GM21717 (cell line): Measurements from ENCODE around the gene MEG3.

Experiments used
- ATAC-seq: cut with Tn5 transposase; IDR thresholded peaks from one replicate; pipeline ENCODE4 v1.9.1; 2021; ENCODE audit warnings: mild to moderate bottlenecking, moderate library complexity; ENCODE audit not compliant: unreplicated experiment

MEG3 gene

DNA sequence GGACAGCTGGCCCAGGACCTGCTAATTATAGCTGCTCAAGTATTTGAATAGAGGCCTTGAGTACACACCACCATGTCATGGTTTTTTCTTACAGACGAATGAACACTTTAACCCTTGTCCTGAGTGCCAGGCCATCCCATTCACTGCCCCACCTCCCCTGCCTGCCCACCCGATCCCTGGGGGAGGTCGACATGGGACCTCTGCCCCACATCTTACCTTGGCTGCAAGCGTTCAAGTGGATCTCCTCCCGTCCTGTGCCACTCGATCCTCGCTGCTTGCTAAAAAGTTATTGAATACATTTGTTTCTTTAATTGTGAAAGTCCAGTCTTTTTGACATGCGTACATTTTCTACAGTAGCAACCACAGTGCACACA lies 67.3 kb downstream of the MEG3 start:
- ATAC-seq, result no peak

DNA sequence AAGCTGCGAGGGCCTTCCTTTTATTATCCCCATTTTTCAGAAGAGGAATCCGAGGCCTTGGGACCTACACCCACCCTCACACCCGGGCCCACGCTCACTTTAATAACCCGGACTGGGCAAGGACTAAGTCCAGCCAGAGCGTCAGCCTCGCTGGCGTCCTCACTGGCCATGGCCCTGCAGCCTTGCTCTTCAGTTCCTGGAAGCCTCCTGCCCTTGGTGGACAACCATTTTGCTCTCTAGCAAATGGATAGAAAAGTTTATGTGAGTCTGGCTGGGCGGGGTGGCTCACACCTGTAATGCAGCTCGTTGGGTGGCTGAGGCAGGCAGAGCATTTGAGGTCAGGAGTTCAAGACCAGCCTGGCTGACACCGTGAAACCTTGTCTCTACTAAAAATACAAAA lies 67.8 kb downstream of the MEG3 start:
- no peak for ATAC-seq

DNA sequence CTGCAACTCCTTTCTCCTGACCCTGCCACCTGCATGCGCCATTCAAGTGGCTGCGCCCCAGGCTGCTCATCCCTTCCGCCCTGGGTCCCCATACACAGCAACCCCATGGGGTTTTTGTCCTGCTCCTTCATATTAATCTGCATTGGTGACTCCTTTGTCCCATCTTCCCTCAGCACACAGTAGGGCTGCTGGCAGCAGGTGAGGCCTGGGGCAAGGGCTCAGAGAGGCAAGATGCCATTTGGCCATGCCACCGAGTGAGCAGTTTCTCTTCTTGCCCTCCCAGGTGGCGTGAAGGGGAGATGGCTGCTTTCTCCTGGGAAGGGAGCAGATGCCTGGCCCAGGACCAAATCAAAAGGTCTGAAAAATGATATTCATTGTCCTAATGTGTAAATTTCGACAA lies 68.5 kb downstream of the MEG3 start:
- ATAC-seq, result no peak

DNA sequence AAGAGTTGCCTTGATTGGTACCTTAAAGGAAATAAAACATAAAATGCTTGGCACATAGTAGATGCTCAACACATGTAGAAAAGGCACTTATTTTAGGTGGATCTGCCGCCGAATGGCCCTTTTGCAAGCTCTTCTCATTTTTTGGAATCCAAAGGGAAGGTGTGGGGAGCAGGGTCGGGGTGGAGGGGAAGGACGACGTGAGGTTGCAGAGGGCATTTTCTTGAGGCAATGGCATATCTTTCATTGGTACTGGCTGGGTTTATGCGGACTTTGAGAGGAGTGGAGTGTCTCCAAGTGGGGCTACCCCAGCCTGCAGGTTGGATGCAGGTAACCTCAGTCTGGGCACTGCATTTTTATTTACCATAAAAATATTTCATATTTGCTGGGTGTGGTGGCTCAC lies 69.5 kb downstream of the MEG3 start:
- ATAC-seq, result no peak

DNA sequence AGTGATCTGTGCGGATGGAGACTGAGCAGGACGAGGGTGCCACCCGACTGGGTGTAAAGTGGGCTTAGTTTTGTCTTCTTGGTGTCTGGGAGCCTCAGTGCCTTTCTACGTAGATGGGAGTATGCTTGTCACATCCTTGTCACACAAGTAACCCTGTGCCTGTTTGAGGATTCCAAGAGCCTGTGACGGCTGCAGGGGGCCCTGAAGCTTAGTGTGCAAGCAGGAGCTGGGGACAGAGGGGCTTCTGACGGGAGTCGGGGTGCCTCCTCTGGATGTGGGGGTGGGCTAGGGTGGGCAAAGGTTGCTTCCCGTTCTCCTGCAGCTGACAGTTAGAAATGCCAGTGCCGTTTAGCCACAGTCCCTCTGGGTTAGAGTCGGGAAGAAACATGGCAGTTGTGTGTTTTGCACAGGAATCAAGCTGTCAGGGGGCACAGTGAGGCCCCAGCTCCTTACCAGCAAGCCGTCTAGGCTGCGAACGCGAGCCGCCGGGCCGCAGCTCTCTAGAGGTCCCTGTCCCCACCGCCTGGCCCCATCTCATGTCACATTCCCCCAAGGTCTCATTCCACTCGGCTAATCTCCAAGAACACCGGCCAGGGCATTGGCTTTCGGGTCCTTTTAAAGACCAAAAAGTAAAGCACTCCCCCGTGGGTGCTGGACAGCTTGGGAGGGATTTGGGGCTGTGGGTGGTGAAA lies 70.6 kb downstream of the MEG3 start:
- no peak for ATAC-seq

DNA sequence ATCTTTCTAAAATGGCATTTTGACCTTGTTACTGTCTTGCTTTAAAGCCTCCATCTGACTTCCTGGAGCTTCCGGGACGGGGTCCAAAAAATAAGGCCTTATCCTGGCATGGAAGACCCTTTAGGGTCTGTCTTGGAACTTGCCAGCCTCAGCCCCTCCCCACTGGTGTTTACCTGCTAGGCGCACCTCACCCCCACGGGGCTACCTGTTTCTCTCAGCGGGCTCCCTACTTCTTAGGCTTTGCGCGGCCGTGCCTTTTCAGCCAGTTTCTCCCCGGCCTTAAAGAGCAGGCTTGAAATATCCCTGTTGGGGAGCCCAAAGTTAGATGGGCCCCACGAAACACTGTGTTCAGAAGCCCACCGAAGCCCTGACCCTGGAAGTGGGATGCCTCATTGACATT lies 72.5 kb downstream of the MEG3 start:
- no peak for ATAC-seq

DNA sequence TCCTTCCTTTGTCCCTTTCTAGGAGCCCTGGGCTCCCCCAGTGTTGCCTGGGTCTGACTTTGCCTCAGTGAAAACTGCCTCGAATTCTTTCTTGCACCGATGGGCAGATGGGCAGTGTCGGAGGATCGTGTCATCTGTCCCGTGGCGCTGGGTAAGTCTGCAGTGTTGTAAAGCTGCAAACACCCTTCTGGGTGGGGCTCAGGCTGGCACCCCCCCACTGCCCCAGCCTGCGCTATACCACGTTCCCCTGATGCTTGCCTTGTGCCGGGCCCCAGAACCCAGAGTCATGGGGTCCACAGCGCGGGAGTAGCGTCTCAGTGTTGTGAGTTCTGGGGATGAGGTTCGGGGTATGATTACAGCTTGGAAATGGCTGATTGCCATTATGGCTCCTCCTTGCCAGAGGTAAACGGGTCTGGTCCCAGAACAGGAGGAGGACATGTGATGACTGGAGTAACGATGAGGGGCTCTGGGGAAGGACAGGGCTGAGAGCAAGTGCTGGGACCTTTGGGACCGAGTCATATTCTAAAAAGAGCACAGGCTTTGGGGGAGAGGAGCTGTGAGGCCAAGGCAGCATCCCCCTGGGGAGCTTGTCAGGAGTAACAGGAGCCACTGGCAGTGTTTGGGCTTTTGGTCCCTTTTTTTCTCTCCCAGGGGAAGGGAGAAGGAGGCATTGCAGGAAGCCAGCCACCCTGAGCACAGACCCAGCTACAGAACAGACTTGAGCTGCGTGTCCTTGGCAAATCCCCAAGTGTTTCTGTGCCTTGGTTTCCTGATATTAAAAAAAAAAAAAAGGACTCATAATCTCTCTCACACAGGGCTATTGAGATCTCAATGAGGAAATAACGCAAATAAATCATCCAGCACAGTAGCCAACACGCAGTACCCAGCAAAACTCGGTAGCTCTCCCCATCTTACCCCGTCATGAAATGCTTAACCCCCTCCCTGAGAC lies 73.3 kb downstream of the MEG3 start:
- ATAC-seq, result no peak

DNA sequence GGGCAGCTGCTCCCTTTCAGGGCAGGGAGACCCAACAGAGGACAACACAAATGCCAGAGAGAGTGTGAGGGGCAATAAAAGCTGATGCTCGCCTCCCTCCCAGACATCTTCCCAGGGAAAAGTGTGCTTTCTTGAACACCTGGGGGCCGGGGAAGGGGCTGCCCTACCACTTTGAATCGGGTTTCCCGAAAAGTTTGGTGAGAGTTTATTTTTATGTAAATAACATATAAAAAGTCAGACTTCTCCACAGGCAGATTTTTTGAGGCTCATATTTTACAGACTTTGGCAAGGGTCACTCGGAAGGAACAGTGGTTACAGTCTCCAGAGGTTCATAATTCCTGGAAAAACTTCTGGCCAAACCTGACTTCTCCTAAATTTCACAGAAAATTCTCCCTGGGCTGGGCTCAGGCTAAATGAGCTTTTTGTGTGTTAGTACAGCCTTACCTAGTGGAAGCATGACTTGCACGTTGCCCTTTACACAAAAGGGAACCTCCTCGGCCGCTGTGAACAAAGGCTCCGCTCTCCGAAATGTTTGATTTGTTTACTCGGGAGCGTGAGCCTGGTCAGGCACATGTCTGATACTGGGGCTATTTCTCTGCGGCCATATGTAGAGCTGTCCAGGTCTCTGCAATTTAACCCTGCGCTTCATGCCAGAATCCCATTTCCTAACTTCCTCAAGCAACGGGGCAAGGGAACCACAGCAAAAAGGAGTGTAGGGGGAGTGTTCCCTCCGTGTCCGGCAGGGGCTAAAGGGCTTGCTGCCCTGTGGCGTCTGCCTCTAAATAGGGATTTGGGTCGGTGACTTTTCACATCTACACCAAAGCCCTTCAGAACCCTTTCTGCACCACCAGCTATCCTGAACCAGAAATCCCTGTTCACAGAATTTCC lies 74.2 kb downstream of the MEG3 start:
- no peak for ATAC-seq

DNA sequence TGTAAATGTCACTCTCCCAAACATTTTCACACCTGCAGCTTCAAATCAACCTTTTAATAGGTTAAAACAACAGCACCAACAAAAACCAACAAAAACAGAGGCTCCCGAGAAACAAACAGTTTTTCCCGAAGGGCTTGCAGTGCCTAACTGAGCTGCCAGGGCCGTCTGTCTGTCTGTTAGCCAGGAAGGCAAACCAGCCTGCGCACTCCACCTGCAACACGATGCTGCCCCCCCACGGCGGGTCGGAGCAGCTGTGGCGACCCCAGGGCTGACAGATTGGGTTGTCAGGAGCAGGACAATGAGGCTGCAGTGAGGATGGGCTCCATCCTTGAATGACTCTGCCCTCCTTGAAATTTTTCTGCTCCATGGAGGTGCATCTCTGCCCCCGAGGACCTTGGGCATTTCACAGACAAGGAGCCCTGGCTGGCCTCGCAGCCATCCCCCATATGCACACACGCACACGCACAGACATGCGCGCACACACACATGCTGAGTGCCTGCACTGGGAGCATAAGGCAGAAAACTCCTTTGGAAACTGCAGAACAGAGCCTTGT lies 75.0 kb downstream of the MEG3 start:
- ATAC-seq, result no peak

DNA sequence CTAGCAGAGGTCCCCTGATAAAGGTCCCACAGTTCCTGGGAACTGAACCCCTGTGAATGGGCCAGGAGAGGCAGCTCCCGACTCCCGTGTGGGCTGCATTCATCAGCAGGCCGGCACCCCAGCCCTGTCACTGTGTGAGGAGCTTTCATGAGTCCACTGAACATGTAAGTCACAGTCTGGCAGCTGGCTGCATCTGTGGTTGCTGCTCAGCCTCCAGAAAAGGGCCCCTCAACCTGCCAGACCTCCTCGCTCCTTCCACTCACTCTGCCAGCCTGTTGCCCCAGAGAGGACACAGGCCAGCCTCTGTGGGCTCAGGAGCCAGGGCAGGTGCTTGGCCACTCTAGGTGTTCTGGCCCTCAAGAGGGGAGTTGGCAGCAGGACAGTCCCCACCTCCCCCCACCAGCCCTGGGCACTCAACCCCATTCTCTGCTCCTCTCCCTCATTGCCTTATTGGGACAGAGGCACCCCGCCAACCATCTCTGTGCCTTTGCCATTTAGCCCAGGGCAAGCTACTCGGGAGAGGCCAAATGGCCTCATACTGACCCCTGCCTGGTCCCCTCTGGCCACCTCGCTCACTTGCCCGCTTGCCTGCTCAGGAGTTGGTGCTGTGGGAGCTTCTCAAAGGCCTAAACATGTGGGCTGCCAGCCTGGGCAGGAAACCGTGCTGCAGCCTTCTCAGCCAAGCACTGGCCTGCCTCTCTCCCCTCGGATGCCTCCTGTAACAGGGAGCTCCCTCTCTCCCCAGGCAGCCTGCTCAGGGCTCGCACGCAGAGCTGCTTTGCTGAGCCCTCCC lies 75.7 kb downstream of the MEG3 start:
- no peak for ATAC-seq

DNA sequence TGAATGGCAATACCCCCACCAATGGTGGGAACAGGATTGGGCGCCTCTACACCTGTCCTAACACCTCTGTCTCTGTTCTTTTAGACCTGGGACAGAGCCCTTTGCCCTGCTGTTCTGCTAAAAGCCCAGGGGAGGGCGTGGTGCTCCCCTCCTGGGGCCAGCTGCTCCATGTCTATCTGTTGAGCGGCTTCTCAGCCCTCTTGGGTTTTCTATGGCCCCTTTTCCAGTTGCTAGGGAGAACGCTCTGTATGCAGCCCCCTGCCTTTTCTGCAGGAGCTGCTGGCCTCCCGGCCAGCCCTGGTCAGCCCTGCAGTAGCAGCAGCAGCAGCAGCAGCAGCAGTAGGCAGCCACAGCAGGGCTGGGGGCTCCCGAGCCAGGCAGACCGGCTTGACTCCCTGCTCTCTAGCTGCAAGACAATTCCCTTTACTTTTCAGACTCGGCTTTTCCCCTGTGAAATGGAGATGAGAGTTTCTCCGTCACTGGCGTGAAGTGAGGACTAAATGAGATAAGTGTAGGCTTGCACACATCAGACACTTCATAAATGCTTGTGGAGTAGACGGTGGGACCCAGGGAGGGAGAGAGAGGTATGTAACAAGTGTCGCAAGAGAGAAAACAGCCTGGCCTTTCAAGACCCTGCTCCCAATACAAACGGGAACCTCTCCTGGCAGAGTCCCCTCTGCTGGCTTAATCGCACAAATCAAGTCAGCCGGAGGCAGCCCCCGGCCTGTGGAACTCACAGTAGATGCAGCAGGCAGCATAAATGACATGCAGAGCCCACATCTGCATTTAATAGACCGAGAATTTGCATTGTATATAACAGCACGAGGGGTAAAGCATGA lies 76.6 kb downstream of the MEG3 start:
- no peak for ATAC-seq

DNA sequence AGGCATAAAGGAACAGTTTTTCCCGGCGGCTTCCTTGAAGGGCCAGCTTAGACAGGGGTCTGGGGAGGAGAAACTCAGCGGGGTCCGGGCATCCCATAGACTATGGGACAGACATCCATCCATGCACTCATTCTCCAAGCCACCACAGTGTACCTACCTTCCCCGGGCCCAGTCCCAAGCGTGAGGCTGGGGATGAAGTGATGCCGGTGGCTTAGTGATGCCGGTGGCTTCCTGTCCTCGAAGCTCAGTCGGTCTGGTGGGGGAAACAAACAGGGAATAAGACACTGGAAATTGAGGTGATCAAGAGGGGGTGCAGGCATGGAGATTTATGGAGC lies 77.2 kb downstream of the MEG3 start:
- no peak for ATAC-seq

DNA sequence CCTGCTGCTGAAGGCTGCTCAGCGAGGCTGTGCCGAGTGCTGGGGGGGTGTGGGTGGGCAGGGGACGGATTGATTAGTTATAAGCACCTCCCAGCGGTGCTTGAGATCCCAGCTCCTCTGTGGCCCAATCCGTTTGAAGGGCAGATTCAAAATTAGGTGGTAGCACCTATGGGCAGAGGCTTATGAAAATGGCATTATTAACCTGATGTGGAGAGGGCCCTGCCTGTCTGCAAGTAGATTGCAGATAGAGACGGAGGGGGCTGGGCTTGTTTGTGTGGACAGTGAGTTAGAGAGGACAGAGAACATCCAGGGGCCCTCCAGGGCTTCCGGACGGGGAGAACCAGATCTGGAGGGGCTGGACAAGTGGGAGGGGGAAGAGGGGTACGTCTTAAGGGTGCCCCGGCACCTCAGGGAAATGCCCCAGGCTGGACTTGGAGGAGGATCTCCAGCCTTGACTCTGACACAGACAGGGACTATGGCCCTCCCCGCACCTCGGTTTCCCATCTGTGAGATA lies 77.8 kb downstream of the MEG3 start, which contains the start of gene RTL1:
Gene RTL1 (minus strand): TSS at position 51 of the 514 bp plus-strand sequence. CDS start 18,934 bp downstream, outside the sequence.
- no peak for ATAC-seq

DNA sequence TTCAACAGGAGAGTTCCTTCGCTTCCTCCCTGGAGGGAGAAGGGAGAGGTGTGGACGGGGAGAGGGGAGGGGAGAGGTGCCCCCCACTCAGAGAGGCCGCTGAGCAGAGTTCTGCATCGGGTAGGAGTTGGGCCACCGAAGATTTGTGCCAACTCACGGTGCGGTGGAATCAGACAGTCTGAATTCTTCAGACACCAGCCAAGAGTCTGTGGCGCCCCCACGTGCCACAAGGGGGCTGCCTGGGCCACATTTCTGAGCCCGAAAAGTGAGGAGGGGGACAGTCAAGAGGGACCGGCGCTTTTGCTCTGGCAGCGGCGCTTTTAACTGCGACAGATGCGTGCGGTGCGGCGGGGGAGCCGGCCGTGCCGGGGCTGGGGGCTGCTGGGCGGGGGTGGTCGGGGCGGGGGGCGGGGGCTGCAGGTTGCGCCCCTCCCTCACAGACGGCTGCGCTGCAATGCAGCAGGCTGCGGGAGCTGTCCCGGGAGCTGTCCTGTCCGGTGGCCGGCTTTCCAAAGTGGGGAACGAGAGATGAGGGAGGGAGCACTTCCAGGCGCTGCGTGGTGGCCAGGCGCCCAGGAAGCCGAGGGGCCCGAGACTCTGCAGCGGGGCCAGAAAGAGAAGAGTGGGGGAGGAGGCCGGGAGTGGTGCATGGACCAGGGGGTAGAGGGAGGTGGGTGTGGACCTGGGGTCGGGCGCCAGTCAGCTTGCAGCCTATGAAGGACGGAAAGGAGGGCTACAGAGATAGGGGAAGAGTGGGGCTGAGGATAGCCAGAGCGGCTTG lies 78.6 kb downstream of the MEG3 start:
- no peak for ATAC-seq

DNA sequence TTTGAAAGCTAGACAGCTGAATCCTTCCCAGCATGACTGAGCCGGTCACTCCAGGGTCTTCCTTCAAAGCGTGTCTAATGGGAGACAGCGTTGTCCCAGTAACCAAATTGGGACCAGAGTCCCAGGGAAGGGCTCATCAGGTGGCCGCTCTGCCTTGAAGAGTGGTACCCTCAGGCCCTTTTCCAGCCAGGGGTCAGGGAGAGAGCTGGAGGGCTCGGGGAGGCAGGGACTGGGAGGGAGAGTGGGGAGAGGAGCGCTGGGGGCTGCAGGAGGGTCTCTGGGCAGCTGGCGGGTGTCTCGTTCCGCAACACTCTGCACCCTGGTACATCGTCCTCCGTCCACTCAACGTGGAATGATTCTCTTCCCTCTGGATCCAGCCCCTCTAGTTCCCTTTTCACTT lies 79.2 kb downstream of the MEG3 start:
- ATAC-seq, result no peak

DNA sequence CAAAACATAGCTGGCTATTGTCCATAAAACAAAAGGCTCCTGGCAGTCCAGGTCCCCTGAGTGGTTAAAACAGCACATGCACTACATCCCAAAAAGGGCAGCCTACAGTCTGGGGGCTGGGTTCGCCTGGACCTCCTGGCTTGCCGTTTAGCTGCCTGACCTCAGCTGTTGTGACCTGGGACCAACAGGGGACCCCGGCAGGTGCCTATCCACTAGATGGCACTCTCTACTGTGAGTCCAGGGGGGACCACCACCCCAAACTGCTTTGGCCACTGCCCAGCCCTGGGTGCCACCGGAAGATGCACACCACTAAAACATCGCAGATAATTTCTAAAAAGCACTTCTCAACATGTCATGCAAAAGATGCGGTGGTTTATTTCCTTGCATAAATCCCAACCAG lies 80.5 kb downstream of the MEG3 start:
- ATAC-seq, result no peak

DNA sequence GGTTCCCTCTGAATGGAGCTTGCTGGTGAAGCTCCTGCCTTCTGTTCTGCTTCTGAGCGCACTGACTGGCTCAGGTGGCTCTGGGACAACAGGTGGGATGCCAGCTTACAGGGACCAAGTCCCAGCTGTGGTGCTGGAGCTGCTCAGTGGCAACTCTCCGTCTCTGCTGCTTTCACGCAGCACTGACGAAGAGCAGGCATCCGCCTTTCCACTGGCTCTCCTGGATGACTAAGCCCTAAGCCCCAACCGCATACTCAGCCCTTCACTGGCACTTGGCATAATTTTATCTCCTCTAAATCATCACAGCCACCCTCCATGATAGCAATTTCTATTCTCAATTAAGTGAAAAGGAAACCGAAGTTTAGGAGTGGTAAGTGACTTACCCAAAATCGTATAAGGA lies 81.3 kb downstream of the MEG3 start:
- no peak for ATAC-seq

DNA sequence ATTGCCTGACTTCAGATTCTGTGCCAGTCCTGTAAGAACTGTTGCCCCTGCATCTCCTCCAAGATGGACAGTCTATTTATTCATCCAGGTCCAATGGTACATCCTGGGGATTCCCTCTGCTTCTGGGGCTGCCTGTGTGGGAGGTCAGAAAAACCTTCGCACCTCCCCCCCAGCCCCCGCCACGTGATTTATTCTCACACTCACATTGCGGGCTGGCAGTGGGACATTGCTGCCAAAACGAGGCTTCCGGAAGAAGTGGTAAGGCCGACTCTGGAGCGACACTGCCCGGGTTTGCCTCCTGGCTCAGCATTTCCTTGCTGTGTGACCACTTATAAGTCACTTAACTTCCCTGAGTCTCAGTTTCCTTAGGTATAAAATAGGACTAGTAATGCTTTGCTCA lies 83.5 kb downstream of the MEG3 start:
- ATAC-seq, result no peak
